Smooth muscle cell (in vitro differentiated cells): ENCODE results near the gene COL4A3. TPM values are rescaled to one million over a fixed set of nuclear protein-coding genes. Genes with fewer than 3 reads are reported as not detected.

ENCODE experiments used
- DNase-seq: peaks from one replicate; lab custom pipeline; 2025; ENCODE audit not compliant: unreplicated experiment; lab: John Stamatoyannopoulos, UW
- H2AFZ ChIP-seq: fragments of 200-600 bp; sonication (generic); 2 replicates; pipeline ENCODE4 v1.6.0; 2016; ENCODE audit warnings: antibody characterized with exemption, low read depth, mild to moderate bottlenecking
- H3F3A ChIP-seq: fragments of 200-600 bp; sonication (generic); 2 replicates; pipeline ENCODE4 v1.6.0; 2017; ENCODE audit warnings: antibody characterized with exemption, low read depth
- H3K27ac ChIP-seq: fragments of 200-600 bp; sonication (generic); 2 replicates; pipeline ENCODE4 v1.5.1; 2016; ENCODE audit warnings: low read depth, mild to moderate bottlenecking
- H3K27me3 ChIP-seq: fragments of 200-600 bp; sonication (generic); 2 replicates; pipeline ENCODE4 v1.6.1; 2016; ENCODE audit warnings: low read depth, mild to moderate bottlenecking
- H3K36me3 ChIP-seq: fragments of 200-600 bp; sonication (generic); 2 replicates; pipeline ENCODE4 v1.5.1; 2016; ENCODE audit warnings: low read depth
- H3K4me1 ChIP-seq: fragments of 200-600 bp; sonication (generic); 2 replicates; pipeline ENCODE4 v1.5.1; 2016; ENCODE audit warnings: low read depth
- H3K4me2 ChIP-seq: fragments of 200-600 bp; sonication (generic); 2 replicates; pipeline ENCODE4 v1.6.0; 2016; ENCODE audit warnings: mild to moderate bottlenecking
- H3K4me3 ChIP-seq: fragments of 200-600 bp; sonication (generic); 2 replicates; pipeline ENCODE4 v1.5.1; 2016; ENCODE audit warnings: mild to moderate bottlenecking
- H3K79me2 ChIP-seq: fragments of 200-600 bp; sonication (generic); 2 replicates; pipeline ENCODE4 v1.6.0; 2016; ENCODE audit warnings: low read depth, mild to moderate bottlenecking
- H3K9ac ChIP-seq: fragments of 200-600 bp; sonication (generic); 2 replicates; pipeline ENCODE4 v1.6.0; 2016; ENCODE audit warnings: low read depth
- H3K9me3 ChIP-seq: fragments of 200-600 bp; sonication (generic); replicated peaks from 2 replicates; pipeline ENCODE4 v1.5.1; 2016; ENCODE audit warnings: low read depth
- H4K20me1 ChIP-seq: fragments of 200-600 bp; sonication (generic); 2 replicates; pipeline ENCODE4 v1.6.0; 2016; ENCODE audit warnings: low read depth
- WGBS: methylation state at CpG from one replicate; pipeline ENCODE4 v1.1.7; 2016; ENCODE audit warnings: low lambda C conversion rate; 5-methylcytosine and 5-hydroxymethylcytosine counted together
- polyA plus RNA-seq: library from polyadenylated mRNA; unstranded; fragments of >200 nt; fragmentation: Nextera tagmentation; extraction: Ambion mirVana; gene quantifications from 2 replicates; pipeline ENCODE4 v1.2.1, GENCODE V29; 2016
- total RNA-seq: library from RNA; depleted of rRNA; stranded (reverse); fragments of >200 nt; gene quantifications from 2 replicates; pipeline ENCODE4 v1.2.3, GENCODE V29; 2014
- TF ChIP-seq, protein P1 (sequence below): fragments of 200-600 bp; sonication (generic); IDR thresholded peaks from 2 replicates; pipeline ENCODE4 v1.5.1; 2017; ENCODE audit warnings: borderline replicate concordance, mild to moderate bottlenecking, antibody characterized with exemption; ENCODE audit not compliant: insufficient read depth, poor library complexity, severe bottlenecking

COL4A3 gene
- total and polyA plus RNA-seq, 2 experiments from 2014 or later: not detected

DNA sequence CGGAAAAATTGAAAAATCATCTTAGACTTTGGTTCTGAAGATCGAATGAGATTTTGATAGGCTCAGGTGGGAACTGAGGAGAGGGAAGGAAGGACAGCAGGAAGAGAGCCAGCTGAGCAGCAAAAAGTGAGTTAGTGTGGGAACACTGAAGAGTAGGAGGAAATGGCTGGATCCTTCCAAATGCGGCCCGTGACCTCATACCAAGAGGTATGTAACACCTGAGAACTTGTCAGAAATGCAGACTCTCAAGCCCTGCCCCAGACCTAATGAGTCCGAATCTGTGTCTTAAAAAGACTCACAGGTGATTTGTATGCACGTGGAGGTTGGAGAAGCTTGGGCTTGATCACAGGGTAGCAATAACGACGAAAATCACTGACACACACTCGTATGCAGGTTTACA lies 42.0 kb downstream of the COL4A3 start:
- Histone ChIP-seq H3F3A (no peaks in the 10 kb centered on the region), H3K4me3 (no peak overlapping the region), H3K27ac (no peak overlapping the region), H3K4me2 (no peak overlapping the region), H3K9ac (no peak overlapping the region), H3K9me3 (no peaks in the 10 kb centered on the region), H3K4me1 (peaks cover 18% of the 10 kb centered on the region), H4K20me1 (no peaks in the 10 kb centered on the region), H3K36me3 (no peaks in the 10 kb centered on the region), H2AFZ (no peak overlapping the region), H3K27me3 (no peaks in the 10 kb centered on the region), H3K79me2 (no peaks in the 10 kb centered on the region)
- 78% methylated on average over 9 of the region's 9 CpGs for WGBS
- TF ChIP-seq, protein P1, sequence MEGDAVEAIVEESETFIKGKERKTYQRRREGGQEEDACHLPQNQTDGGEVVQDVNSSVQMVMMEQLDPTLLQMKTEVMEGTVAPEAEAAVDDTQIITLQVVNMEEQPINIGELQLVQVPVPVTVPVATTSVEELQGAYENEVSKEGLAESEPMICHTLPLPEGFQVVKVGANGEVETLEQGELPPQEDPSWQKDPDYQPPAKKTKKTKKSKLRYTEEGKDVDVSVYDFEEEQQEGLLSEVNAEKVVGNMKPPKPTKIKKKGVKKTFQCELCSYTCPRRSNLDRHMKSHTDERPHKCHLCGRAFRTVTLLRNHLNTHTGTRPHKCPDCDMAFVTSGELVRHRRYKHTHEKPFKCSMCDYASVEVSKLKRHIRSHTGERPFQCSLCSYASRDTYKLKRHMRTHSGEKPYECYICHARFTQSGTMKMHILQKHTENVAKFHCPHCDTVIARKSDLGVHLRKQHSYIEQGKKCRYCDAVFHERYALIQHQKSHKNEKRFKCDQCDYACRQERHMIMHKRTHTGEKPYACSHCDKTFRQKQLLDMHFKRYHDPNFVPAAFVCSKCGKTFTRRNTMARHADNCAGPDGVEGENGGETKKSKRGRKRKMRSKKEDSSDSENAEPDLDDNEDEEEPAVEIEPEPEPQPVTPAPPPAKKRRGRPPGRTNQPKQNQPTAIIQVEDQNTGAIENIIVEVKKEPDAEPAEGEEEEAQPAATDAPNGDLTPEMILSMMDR: no peak
- DNase-seq: no peak

DNA sequence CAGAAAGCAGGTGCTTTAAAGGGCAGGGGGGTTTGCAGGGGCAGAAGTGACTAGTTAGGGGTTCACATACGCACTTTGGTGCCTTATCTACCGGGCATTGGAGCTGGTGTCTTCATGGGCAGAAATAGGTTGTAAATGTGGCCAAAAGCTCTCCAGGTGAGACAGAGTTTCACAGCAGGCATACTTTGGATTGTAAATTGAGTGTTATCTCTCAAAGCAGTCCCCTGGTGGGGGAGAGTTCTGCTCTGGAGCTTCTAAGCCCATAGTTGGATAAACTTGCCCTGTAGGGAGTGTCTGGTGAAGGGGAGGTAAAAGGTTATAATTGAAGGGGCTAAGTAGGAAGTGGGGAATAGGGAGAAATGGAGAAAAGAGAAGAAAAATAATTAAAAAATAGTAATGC lies 43.1 kb downstream of the COL4A3 start:
- no peaks in the 10 kb centered on the region for H3K9me3 ChIP-seq
- TF ChIP-seq, protein P1: no peak
- H3K4me1 ChIP-seq: peaks cover 18% of the 10 kb centered on the region
- no peaks in the 10 kb centered on the region for H3F3A ChIP-seq
- H3K79me2 ChIP-seq: no peaks in the 10 kb centered on the region
- no peaks in the 10 kb centered on the region for H3K27me3 ChIP-seq
- H4K20me1 ChIP-seq: no peaks in the 10 kb centered on the region
- no peak overlapping the region for H3K4me2 ChIP-seq
- H3K9ac ChIP-seq: no peak overlapping the region
- WGBS: 63% methylated on average over 2 of the region's 2 CpGs
- H3K36me3 ChIP-seq: no peaks in the 10 kb centered on the region
- no peak overlapping the region for H3K4me3 ChIP-seq
- no peak for DNase-seq
- no peak overlapping the region for H3K27ac ChIP-seq
- H2AFZ ChIP-seq: no peak overlapping the region

DNA sequence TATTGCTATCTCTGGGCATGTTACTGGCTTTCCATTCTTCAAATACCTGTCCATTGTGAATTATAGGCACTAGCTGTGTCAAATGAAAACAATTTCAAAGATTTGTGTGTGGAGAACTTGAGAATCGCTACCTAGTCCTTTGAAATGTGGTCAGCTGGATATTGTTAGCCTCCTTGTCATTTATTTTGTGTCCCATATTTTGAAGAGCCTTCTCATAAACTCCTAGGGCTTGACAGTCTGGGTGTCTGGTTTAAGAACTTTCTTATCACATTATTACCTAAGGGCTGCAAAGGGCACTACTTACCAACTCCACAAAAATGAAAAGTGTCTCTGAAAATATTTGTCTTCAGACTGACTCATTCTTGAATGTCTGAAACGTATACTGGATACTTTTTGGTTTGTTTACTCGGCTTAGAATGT lies 50.2 kb downstream of the COL4A3 start:
- H3K36me3 ChIP-seq: no peaks in the 10 kb centered on the region
- no peak overlapping the region for H3K9ac ChIP-seq
- no peaks in the 10 kb centered on the region for H3K4me1 ChIP-seq
- no peaks in the 10 kb centered on the region for H3K27me3 ChIP-seq
- H4K20me1 ChIP-seq: no peaks in the 10 kb centered on the region
- no peak overlapping the region for H3K27ac ChIP-seq
- TF ChIP-seq, protein P1: no peak
- H3K4me2 ChIP-seq: no peak overlapping the region
- 35% methylated on average over 3 of the region's 3 CpGs for WGBS
- no peak for DNase-seq
- no peak overlapping the region for H2AFZ ChIP-seq
- no peaks in the 10 kb centered on the region for H3K9me3 ChIP-seq
- H3K79me2 ChIP-seq: no peaks in the 10 kb centered on the region
- H3F3A ChIP-seq: no peaks in the 10 kb centered on the region
- no peak overlapping the region for H3K4me3 ChIP-seq

DNA sequence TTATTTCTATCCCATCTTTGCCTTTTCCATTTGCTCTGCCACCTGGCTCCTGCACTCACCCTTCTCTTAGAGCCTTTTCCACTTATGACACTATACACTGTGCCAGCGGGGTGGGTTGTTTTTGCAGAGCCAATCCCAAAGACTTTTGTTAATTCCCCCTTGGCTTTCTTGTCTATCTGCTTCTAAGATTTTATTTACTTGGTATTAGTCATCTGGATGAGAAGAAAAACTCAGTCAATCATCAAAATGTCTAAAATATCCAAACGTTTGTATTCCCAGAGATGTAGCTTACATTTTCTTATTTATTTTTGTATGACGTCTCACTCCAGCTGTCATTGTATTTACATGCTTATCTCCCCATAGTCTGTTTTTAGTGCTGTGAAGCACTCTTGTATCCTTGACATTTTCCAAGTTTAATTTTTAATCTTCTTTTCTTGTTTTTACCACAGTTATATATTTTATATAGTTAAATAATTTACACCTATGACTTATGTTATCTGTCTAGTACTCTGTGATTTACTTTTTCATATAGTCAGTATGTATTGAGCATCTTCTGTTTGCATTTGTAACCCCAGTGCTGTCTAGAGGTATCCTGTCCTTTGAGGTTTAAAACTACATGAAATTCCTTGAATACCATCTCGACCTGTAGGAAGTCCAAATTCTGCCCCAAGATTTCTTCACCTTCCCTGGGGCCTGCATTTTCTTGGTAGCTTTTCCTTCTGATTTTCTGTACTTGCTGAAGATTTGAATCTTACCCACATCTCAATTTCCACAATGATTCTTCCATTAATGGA lies 55.1 kb downstream of the COL4A3 start:
- H3K9ac ChIP-seq: no peak overlapping the region
- no peak overlapping the region for H3K4me2 ChIP-seq
- H3F3A ChIP-seq: no peaks in the 10 kb centered on the region
- no peak overlapping the region for H3K4me3 ChIP-seq
- H3K27ac ChIP-seq: no peak overlapping the region
- H3K27me3 ChIP-seq: no peaks in the 10 kb centered on the region
- no peaks in the 10 kb centered on the region for H3K36me3 ChIP-seq
- no peaks in the 10 kb centered on the region for H4K20me1 ChIP-seq
- H2AFZ ChIP-seq: no peak overlapping the region
- no peak for DNase-seq
- WGBS: 66% methylated on average over 4 of the region's 4 CpGs
- TF ChIP-seq, protein P1: no peak
- no peaks in the 10 kb centered on the region for H3K79me2 ChIP-seq
- no peaks in the 10 kb centered on the region for H3K4me1 ChIP-seq
- no peaks in the 10 kb centered on the region for H3K9me3 ChIP-seq
